Left renal pelvis (tissue), 4 donors: ENCODE measurements around the gene CEBPE. TPM values are rescaled to one million over a fixed set of nuclear protein-coding genes. Genes with fewer than 3 reads are reported as not detected.
A peak's percentile ranks its signal among the peaks of the same experiment; 100 is the strongest.

Experiments used
- DNase-seq, 4 donors: peaks; one replicate each; pipeline ENCODE4 v3.0.0-alpha.2; 2013; ENCODE audit warnings: low read depth in 4 of 4, low spot score in 3 of 4
- polyA plus RNA-seq, 4 donors: library from polyadenylated mRNA; unstranded; fragments of 120-200 nt; gene quantifications; one replicate each; pipeline ENCODE4 v1.2.1, GENCODE V29; 2013; ENCODE audit not compliant: insufficient read length in 4 of 4

The CEBPE gene
- polyA plus RNA-seq, 4 donors: 0.16 to 0.50 (median 0.23) TPM; not detected in 1

DNA sequence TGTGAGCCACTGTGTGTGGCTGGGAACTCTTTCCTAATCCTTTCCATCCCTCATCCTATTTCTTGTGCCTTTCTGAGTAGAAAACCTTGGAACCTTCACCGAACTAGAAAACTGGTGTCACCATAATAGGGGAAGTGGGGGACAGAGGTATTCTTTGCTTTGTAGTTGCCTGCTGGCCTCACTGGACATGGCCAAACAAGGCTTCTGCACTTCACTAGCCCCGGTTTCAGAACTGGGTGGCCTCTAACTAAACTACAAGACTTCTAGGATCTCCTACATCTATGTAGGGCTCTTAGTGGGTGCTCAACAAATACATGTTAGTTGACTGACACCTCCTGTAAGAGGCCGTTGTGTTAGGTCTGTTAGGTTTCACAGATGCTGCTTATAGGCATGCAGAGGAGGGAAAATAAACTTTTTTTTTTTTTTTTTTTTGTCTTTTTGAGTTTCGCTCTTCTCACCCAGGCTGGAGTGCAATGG, 13.7 kb downstream of the CEBPE start:
- no peak for DNase-seq

DNA sequence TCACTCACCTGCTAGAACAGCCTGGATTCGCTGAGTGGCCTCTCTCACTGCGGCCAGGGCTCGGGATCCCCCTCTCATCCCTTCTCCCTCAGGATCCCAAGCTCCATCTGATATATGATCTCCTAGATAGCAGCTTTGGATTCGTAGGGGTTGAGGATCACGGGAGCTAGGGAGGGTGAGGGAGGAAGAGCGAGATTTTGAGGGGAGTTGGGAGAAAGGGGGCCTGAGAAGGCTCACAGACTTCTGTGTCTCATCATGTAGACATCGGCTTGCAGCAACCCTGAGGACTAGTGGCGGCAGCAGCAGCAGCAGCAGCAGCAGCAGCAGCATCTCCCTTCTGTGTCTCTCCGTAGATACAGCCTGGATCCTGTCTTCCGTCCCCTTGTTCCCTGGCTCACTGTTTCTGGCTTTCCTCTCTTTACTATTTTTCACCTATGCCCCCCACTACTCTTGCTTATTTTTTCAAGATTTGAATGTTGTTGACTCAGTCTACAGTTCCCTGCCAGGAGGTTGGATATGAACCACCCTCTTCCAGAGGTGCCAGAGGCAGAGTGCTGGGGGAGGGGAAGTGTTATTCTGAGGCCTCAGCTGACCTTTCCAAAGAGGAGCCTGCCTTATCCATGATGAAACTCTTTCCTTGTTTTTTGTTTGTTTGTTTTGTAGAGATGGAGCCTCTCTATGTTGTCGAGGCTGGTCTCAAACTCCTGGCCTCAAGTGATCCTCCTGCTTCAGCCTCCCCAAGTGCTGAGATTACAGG, 14.3 kb downstream of the CEBPE start, which contains the start of gene CIROP:
Gene CIROP, minus strand, starts transcription at position 399 of the 757 bp plus-strand sequence. Its CDS starts 69 bp downstream, at position 330.
- no peak for DNase-seq

DNA sequence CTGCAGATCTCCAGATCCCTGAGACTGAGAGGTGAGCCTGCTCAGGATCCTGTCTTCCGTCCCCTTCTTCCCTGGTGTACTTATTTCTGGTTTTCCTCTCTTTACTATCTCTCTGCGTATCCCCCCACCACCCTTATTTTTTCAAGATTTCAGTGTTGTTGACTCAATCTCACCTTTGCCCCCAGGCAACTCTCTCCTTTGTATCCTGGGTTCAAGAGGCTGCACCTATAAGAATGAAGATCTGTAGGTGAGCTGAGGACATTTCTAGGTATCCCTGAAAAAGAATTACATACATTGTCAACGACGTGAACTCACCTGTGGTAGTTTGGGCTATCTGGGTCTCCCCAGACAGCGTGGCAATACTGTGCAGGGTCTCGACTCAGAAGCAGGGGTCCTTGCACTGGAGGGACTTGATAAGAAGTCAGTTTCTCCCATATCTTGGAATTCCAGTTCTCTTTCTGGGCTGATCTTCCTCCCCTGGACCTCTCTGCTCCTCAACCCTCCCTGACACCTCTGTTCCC, 14.9 kb downstream of the CEBPE start:
- DNase-seq: no peak

DNA sequence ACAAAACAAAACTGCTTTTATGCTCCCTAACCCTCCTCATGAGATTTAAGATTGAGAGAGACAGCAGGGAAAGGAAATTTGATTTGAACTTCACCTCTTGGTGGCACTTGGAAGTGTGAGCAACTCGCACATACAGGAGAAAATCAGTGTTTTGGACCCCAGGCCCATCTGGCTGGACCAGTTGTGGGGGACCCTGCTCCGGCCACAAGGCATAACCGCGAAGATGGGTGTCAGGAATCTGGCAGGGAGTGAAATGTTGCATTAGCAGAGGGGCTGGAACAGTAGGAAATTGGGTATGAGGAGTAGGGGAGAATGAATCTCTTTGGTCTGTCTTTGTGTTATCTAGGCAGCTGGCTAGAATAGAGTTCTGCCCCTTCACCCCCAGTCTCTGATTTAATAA, 15.5 kb downstream of the CEBPE start:
- DNase-seq: no peak

DNA sequence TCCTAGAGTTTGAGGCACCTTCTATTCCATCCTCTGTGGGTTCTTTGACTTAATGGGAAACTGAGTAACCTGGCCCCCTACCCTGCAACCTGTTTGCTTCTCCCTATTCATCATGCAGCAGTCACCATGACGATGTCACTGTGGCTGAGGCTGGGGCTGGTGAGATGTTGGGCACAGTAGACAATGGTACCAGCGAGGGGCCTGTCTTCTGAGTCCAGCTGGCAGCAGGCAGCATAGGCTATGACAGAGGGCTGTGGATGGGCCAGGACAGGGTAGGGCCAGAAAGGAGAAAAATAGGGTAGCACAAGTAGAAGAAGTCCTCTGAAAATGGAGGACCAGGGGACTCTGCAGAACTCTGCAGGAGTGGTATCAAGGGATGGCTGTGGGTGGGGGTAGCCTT, 16.3 kb downstream of the CEBPE start:
- DNase-seq: no peak

DNA sequence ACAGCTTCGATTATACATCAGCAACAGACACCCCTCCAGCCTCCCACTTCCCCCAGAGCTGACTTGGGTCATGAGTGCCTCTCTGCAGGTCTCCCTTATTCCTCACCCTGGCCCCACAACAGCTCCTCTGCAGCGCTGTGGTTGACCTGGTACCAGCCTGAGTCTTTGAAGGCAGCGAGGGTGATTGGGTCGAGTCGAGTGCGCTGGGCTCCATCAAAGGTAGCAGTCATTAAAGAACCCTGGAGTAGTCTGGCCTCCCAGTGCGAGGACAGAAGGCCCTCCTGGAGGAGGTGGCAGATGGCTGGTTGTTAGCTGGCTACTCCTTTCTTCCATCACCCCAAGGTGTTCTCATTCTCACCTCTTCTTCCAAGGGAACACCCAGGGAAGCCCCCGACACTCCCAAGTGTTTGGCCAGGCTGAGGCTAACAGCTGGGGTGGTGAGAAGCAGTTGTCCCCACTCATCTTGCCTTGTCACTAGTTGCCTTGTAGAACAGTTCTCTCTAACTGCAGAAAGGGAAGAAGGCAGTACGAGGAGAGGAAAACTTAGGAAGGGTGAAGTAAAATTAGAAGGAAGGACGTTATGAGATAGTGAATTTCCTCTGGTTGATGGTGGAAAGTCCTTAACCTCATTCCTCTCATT, 16.9 kb downstream of the CEBPE start:
- no peak for DNase-seq

DNA sequence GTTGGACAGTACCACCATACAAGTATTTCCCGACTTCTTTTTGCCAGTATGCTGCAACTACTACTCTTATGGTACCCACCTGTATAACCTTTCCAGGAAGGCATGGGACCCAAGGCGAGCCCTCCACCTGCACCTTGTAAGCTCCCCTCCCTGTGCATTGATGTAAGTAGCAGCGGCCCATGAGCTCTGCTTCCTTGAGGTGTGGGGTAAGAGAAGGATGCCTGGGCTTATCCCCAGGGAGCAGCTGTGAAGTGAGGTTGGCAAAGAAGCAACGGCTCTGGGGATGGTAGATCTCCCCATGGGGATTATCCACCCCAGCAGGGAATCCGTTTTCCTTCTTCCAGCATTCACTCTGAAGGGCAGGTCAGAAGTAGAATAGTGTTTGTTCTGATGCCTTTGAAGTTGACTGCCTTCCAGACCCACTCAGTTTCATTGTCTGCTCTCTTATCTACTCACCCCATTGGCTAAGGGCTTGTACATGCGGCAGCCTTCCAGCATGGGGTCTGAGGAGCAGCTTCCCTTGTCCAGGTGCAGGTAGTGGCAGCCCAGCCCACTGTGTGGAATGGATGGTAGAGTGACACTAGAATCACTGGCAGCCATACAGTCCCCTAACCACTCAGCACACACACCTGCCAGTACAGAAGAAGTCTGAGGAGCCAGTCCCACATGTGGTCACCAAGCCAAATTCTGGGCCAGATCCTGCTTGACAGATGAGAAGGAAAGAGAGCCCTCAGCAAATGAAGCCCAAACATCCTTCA, 17.7 kb downstream of the CEBPE start:
- no peak for DNase-seq

DNA sequence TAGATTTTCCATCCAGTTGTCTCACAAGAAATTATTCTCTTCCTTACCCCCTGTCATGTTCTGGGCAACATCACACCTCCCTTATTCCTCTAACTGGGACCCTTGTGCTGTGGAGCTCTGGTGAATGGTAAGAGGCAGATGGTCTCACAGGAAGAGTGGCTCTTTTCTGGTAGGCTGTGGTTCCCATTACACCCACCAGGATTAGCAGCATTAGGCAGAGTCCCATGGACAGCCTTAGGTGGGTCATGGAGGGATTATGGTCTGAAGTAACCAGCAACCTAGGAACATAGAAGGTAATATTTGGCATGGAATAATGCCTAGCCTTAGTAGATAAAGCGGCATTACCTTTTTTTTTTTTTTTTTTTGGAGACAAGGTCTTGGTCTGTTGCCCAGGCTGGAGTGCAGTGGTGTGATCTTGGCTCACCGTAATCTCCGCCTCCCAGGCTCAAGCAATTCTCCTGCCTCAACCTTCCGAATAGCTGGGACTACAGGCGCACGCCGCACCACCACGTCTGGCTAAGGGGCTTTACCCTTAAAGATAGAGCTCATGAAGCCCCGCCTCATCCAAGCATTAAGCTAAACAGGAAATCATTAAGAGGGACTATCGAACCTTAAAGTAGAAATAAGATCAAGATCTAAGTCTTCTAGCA, 19.7 kb downstream of the CEBPE start:
- DNase-seq: no peak

DNA sequence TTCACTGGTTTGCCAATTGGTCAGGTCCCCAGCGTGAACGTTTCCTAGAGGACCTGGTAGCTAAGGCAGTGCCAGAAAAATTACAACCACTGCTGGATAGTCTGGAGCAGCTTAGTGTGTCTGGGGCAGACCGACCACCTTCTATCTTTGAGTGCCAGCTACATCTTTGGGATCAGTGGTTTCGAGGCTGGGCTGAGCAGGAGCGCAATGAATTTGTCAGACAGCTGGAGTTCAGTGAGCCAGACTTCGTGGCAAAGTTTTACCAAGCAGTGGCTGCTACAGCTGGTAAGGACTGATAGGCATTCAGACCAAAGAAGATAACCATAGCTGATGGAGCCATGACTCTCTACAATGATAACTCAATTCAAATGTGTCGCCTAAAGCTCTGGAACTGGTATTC, 21.3 kb downstream of the CEBPE start:
- no peak for DNase-seq

DNA sequence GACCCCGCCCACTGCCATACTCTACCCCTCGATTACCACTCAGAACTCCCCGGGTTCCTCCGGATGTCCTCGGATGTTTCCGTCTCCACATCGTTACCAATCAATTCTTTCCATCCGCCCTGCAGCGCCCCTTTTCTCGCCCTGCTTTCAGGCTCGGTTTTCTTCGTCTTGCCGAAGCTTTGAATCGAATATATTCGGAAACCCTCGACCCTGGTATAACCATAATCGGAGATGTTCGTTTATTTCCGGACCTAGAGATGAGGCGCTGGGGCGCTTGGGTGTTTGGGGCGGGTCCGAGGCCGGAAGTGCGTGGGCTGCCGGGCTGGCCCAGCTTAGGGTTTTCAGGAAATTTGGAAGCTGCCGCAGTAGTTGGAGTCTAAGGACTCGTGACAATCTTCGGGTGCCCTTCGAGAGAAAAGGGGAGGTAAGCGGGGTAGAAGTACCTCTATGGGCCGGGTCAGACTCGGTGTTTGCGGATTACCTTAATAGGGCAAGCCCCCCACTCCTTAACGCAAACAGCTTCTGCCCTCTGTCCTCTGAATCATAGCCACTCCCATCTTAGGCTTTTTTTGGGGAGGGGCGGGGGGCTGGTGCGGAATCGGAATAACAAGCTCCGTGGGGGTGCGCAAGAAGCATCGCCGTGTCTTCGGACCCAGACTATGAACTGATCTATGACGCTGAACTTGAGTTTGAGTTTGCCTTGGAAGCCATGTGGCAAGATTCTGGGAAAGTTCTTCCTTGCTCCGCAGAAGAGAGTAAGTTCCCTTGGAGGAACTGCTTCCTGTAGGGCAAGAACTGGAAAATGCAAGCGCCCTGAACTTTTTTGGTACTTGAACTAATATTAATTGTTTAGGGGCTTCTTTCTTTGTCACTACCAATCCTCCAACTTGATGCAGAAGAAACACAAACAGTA, 23.6 kb downstream of the CEBPE start, which contains the start of gene C14orf119:
Gene C14orf119, plus strand, starts transcription at position 310 of the 913 bp plus-strand sequence. CDS start 2,154 bp downstream, outside the sequence.
- peak; percentile 99 to 100 (median 100) for DNase-seq

DNA sequence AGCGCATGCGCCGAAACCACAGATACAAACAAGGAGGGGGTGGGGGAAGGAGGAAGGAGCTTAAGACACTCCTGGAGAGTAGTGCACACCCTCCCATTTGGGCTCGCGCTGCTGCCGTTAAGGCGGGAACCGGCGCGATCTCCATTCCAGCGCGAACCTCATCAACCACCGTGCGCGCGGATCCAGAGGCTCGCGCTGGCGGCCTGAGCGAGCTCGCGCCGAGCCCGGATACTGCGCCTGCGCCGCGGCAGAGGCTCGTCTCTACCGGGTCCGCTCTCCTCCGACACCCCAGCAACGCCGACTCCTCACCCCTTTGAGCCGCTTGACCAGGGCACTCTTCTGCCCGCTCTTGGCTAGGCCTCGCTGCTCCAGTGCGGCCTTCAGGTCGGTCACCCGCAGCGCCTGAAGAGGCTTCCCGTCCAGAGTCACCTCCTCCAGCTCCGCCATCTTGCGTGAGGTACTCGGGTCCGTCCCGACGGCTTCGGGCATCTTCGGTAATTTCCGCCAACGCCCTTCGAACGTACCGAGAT, 24.3 kb downstream of the CEBPE start, which contains the start of gene ACIN1:
Gene ACIN1, minus strand, starts transcription at position 471 of the 530 bp plus-strand sequence. Its CDS starts 24 bp downstream, at position 447.
- DNase-seq: peak; percentile 76 to 89 (median 80)

DNA sequence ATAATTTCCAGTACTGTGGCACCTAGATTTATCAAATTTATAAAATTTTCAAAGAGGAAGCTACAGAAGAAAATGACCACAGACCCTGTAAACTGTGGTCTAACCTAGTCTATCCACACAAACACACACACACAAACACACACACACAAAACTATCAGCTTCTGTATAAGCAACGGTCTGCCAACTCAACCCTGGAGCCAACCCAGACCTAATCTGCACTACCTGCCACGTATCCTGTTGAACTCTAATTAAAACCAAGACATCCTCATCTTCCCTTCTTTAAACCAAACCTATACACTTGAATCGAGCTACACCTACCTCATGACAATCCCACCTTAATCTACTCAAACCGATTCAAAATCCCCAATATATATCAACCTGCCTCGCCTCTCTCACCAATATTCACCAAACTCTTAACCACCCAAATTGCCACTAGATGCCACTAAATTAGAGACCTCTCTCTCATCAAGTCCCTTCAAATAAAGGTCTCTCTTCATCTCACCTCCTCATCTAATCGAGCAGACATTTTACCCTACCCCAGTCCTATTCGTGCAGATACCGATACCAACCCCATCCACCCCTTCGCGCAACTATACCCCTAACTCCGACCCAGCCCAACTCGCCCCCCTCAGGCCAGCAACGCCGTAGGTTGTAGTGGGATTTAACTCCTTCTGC, 24.9 kb downstream of the CEBPE start:
- DNase-seq: no peak

DNA sequence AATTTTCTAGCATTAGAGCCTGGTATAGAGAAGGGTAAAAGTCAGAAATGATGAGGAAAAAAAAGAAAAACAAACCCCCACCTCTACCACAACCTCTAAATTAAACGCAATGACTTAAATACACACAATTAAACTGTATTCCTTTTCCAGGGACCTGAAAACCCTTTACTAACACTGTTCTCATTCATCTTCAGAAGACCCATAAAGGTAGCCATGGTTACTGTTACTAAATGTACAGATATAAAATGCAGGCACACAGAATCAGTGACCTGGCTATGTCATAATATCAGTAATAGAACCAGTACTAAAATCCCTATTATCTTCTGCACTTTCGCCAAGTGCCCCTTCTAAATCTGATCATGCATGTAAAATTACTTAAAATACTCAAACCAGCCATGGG, 25.5 kb downstream of the CEBPE start:
- DNase-seq: no peak

DNA sequence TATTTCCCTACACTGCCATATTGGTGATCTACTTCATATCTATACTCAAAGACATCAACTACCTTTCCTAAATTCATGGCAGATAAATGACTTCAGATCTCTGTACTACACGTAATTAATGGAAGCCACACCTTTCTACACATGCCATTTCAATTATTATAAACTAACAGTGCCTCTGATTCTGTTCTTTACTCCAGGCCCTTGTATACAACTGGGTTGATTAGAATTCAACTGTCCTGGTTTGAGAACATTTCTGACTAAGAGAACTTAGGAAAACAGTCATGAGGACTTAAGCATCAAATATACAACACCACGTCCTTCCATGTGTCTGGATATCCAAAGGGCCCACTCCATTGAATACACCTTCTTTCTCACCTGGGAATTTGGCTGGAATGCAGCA, 26.0 kb downstream of the CEBPE start:
- no peak for DNase-seq

DNA sequence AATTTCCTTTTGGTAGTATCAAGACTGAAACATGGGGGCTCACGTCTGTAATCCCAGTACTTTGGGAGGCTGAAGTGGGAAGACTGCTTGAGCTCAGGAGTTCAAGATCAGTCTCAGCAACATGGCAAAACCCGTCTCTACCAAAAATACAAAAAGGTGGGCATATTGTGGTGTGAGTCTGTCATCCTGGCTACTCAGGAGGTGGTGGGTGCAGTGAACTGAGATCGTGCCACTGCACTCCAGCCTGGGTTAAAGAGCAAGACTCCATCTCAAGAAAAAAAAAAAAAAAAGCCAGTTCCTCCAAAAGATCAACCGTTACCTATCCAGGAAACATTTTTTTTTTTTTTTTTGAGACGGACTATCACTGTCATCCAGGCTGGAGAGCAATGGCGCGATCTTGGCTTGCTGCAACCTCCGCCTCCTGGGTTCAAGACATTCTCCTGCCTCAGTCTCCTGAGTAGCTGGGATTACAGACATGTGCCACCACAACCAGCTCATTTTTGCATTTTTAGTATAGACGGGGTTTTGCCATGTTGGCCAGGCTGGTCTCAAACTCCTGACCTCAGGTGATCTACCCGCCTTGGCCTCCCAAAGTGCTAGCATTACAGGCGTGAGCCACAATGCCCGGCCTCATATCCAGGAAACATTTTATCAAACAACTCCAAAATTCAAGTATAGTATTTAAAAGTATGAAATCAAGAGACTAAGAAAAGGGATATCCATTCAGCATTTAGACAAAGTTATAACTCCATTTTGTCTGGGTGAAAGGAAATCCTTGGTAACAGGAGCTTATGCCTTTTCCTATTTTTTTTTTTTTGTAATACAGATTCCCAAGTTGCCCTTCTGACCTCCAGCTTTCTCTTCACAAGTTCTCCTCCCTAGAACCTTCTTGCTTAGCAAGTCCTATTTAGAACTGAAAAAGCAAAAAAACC, 27.5 kb downstream of the CEBPE start:
- DNase-seq: no peak

DNA sequence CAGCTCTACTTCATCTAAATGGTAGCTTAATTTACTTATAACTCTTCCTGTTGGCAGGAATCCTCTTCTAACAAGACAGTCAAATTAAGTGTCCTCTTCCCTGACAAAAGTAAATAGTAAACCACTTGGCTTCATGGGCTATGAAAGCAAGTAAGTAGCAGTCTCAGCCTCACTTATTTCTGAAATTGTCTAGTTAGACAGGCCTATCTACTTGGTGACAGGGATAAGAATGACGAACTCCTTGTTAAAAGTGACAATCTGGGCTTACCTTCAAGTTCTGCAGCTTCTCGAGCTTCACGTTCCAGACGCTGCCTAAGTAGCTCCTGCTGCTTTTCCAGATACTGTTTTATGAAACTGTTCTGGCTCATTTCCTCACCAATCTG, 28.8 kb downstream of the CEBPE start:
- no peak for DNase-seq

DNA sequence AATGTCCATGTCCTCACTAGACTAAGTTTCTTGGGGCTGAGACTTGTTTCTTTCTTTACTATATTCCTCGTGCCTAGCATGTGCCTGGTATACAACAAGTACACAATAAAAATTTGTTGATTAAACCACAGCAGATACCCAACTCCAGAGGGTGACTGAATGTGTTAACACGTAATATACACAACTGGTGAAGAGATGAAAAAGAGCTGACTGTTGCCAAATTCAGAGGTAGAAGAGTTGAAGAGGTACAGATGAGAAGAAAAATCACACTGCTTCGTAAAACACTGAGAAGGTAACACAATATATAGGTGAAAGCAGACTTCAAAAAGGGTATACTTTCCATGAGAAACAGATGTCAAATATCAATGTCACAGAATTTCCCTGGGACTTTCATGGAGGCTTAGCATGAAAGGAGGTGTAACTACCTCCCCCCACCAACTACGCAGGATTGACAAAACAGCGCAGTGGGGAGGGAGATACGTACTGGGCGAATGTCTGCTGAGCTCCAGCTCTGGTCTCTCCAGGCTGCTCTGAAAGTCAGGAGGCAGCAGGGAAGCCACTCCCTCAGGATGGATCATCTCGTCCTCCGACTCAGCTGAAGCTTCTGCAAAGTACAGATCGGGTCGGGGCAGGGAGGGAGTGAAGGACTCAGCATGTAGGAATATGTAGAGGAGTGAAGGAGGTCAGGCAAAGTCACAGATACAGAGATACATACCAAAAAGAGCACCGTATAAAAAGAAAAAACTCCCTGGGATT, 29.4 kb downstream of the CEBPE start:
- no peak for DNase-seq
